ENCODE measurements around the gene IL21R.

The IL21R gene

DNA sequence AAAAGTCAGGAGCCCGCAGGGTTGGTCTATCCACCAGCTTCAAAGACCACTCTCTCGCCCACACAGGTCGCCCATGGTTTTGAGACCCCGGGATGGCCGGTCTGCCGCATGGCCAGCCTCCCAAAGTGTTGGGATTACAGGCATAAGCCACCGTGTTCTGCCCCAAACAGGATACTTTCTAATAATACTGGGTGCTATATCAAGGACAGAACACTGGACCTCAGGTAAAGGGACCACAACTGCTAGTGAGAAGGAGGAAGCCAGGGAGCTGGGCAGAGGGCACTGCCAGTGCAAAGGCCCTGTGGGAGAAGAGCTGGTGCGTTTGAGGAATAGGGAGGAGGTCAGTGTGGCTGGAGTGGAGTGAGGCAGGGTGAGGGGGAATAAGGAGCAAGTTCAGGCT lies 34.1 kb downstream of the IL21R start:
- TF ChIP-seq, protein P1, sequence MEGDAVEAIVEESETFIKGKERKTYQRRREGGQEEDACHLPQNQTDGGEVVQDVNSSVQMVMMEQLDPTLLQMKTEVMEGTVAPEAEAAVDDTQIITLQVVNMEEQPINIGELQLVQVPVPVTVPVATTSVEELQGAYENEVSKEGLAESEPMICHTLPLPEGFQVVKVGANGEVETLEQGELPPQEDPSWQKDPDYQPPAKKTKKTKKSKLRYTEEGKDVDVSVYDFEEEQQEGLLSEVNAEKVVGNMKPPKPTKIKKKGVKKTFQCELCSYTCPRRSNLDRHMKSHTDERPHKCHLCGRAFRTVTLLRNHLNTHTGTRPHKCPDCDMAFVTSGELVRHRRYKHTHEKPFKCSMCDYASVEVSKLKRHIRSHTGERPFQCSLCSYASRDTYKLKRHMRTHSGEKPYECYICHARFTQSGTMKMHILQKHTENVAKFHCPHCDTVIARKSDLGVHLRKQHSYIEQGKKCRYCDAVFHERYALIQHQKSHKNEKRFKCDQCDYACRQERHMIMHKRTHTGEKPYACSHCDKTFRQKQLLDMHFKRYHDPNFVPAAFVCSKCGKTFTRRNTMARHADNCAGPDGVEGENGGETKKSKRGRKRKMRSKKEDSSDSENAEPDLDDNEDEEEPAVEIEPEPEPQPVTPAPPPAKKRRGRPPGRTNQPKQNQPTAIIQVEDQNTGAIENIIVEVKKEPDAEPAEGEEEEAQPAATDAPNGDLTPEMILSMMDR (IDR thresholded peaks at IDR 0.05; ENCODE audit: low read depth, low read length), result no peak
- DNase-seq (ENCODE audit: low read depth, low spot score), result no peak
- no peak overlapping the region for H3K4me3 ChIP-seq (ENCODE audit: low read depth, low read length)
- in situ Hi-C loops (cut with HindIII; ENCODE audit: low sequenced_read_pairs), result no loop called here

DNA sequence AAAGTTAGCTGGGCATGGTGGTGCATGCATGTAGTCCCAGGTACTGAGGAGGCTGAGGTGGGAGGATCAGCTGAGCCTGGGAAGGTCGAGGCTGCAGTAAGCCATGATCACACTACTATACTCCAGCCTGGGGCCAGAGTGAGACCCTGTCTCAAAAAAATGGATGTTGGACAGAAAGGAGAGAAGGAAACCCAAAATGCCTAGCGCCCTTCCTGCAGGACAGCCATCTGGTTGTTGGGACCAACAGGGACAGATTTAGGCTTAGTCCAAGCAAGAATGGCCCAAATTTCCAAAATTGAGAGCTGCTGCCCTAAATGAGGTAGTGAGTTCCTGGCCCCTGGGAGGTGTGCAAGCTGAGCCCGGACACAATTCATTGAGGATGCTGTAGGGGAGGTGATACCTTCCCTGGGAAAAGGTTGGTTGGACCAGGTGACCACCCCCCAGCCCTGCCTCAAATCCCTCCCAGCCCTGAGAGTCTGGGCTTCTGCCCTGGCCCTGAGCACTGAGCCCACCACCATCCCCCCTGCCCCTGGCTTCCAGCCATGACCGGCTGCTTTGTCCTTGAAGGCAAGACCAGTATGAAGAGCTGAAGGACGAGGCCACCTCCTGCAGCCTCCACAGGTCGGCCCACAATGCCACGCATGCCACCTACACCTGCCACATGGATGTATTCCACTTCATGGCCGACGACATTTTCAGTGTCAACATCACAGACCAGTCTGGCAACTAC lies 35.1 kb downstream of the IL21R start:
- in situ Hi-C loops (cut with HindIII; ENCODE audit: low sequenced_read_pairs), result no loop called here
- TF ChIP-seq, protein P1 (IDR thresholded peaks at IDR 0.05; ENCODE audit: low read depth, low read length), result no peak
- no peak for DNase-seq (ENCODE audit: low read depth, low spot score)
- H3K4me3 ChIP-seq (ENCODE audit: low read depth, low read length), result no peak overlapping the region

DNA sequence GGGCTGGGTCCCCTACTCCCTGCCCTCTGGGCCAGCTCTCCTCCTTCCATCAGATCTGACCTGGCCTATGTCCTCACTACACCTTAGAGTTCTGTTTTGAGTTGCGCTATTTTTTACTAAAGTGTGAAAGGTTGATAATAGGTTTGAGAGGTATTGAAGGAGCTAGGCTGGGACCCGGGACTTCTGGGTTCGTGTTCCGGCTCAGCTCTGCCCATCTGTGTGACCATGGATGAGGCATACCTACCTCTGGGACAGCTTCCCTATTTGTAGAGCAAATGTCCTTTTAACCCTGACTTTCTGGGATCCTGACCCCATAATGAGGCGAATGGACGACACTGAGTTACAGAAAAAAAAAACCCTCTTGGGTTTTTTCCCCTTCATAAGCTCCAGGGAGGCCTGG lies 36.0 kb downstream of the IL21R start:
- H3K4me3 ChIP-seq (ENCODE audit: low read depth, low read length), result no peak overlapping the region
- no peak for DNase-seq (ENCODE audit: low read depth, low spot score)
- in situ Hi-C loops (cut with HindIII; ENCODE audit: low sequenced_read_pairs), result no loop called here
- TF ChIP-seq, protein P1 (IDR thresholded peaks at IDR 0.05; ENCODE audit: low read depth, low read length), result no peak

DNA sequence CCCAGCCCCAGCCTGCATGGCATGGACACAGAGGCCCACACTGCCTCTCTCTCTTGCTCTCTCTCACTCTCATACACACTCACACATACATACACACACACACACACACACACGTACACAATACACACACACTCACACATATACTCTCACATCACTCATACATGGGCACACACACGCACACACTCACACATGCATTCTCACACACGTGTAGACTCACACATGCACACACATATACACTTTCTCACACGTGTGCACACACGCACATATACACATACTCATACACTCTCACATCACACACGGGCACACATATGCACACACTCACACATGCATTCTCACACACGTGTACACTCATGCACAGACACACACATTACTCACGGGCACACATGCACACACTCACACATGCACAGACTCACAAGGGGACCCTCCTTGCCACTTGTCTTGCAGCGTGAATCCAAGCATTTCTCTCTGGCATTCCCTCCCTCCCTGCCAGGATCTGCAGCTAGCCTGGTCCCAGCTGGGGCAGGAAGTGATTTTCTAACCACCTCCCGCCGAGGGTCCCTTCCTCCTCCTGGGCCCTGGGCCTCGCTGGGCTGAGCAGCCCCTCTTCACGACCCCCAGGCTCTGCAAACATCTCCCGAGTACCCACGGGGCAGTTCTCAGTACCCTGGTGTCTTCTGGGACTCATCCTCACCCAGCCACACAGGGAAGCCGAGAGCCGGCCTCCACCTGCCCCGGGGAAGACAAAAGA lies 37.5 kb downstream of the IL21R start:
- DNase-seq (ENCODE audit: low read depth, low spot score), result no peak
- in situ Hi-C loops (cut with HindIII; ENCODE audit: low sequenced_read_pairs), result no loop called here
- TF ChIP-seq, protein P1 (IDR thresholded peaks at IDR 0.05; ENCODE audit: low read depth, low read length), result no peak
- H3K4me3 ChIP-seq (ENCODE audit: low read depth, low read length), result no peak overlapping the region

DNA sequence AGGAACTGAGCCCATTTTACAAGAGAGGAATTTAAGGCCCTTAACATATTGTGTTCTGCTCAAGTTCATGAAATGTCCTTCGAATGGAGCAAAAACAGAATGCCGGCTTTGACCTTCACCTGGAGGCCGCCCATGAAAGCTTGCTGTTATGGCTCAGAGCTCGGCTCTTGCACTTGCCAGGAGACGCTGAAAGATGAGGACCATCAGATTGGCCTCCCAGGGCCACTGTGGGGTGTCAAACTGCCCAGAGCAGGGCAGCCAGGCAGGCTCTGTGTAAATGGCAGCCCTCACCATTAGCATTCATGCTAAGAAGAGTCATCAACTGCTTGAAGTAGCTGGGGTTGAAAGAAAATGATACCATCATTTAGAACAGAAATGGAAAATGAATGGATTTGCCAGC lies 39.3 kb downstream of the IL21R start:
- H3K4me3 ChIP-seq (ENCODE audit: low read depth, low read length), result no peak overlapping the region
- in situ Hi-C loops (cut with HindIII; ENCODE audit: low sequenced_read_pairs), result no loop called here
- TF ChIP-seq, protein P1 (IDR thresholded peaks at IDR 0.05; ENCODE audit: low read depth, low read length), result no peak

DNA sequence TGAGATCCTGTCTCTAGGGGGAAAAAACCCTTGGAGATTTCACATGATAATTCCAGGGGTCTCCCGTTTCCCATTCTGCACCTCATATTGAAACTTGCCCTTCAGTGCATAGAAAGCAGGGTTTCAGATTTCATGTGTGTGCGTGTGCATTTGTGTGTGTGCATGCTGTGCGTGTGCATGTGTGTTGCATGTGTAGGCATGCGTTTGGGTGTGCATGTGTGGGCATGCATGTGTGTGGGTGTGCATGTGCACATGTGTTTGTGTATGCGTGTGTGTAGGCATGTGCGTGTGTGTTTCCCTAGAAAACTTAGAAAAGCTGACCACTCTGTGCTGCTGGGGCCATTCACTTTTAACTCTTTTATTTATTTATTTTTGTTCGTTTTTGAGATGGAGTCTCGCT lies 40.0 kb downstream of the IL21R start:
- TF ChIP-seq, protein P1 (IDR thresholded peaks at IDR 0.05; ENCODE audit: low read depth, low read length), result no peak
- DNase-seq (ENCODE audit: low read depth, low spot score), result no peak
- no peak overlapping the region for H3K4me3 ChIP-seq (ENCODE audit: low read depth, low read length)
- in situ Hi-C loops (cut with HindIII; ENCODE audit: low sequenced_read_pairs), result no loop called here

More for the DNA sequence above, 39.3 kb downstream of the IL21R start:
- DNase-seq (ENCODE audit: low read depth, low spot score), result no peak

All from astrocyte of the spinal cord (primary cell).